IPS-15b (cell line): Measurements from ENCODE around the gene SERTAD2.

ENCODE experiments used
- H3K27me3 ChIP-seq: one replicate; pipeline ENCODE4 v1.6.1; 2013; ENCODE audit warnings: low read length; ENCODE audit not compliant: control insufficient read depth, insufficient read depth
- H3K36me3 ChIP-seq: one replicate; pipeline ENCODE4 v1.6.1; 2013; ENCODE audit warnings: low read length; ENCODE audit not compliant: control insufficient read depth, insufficient read depth
- H3K4me1 ChIP-seq: one replicate; pipeline ENCODE4 v1.6.1; 2013; ENCODE audit warnings: mild to moderate bottlenecking, low read length; ENCODE audit not compliant: control insufficient read depth, insufficient read depth
- H3K4me3 ChIP-seq: one replicate; pipeline ENCODE4 v1.5.1; 2013; ENCODE audit warnings: low read depth, low read length
- H3K9ac ChIP-seq: one replicate; pipeline ENCODE4 v1.6.1; 2013; ENCODE audit warnings: low read depth, mild to moderate bottlenecking, low read length
- H3K9me3 ChIP-seq: one replicate; pipeline ENCODE4 v1.6.1; 2013; ENCODE audit warnings: mild to moderate bottlenecking, low read length; ENCODE audit not compliant: control insufficient read depth, insufficient read depth

The SERTAD2 gene

GRCh38 chr2:64623242-64623850 is 30.4 kb downstream of the SERTAD2 start:
- no peak overlapping the region for H3K9ac ChIP-seq
- H3K36me3 ChIP-seq: no peaks in the 10 kb centered on the region
- H3K4me1 ChIP-seq: peaks cover 21% of the 10 kb centered on the region
- H3K27me3 ChIP-seq: no peaks in the 10 kb centered on the region
- no peak overlapping the region for H3K4me3 ChIP-seq
- no peaks in the 10 kb centered on the region for H3K9me3 ChIP-seq

DNA sequence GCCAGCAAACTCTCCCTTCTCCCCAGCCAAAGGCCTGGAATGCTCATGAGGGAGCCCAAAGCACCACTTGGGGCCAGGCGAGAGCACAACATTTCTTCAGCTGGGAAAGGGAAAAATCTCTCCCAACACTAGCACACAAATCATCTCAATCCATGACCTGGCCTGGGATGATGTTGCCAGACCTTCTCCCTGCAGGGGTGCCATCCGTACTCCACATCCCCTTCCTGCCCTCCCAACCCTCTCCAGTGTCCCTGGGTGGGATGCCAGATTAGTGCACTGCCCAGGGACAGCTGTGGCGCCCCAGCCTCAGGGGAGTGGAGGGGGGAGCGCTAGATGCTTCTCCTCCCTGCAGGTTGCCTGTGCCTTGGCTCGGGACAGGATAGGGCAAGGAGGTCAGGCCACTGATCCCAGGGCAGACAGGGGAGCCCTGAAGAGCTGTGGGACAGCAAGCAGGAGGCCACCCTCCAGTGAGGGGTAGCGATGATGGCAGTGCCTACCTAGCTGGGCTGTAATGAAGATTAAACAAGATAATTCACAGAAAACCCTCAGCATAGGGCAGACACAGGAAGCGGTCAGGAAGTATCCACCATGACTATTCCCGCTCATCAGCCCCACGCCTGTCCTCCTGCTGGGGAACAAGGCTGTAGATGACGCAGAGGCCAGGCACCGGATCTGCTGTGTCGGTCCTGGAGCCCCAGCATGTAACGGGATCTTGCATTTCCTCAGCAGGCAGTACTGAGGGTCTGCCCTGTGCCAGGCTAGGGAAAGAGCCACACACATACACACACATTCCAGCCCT is 31.1 kb downstream of the SERTAD2 start:
- Histone ChIP-seq H3K9me3 (no peaks in the 10 kb centered on the region), H3K27me3 (no peaks in the 10 kb centered on the region), H3K9ac (no peak overlapping the region), H3K36me3 (no peaks in the 10 kb centered on the region), H3K4me3 (no peak overlapping the region), H3K4me1 (peaks cover 21% of the 10 kb centered on the region)

DNA sequence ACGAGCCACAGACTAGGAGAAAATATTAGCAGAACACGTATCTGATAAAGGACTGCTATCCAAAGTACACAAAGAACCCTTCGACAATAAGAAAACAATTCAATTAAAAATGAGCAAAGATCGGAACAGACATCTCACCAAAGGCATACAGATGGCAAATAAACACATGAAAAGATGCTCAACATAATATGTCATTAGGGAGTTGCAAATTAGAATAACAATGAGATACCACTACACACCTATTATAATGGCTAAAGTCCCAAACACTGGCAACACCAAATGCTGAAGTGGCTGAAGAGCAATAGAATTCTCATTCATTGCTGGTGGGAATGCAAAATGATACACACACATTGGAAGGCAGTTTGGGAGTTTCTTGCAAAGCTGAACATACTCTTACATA is 33.1 kb downstream of the SERTAD2 start:
- H3K27me3 ChIP-seq: no peaks in the 10 kb centered on the region
- no peaks in the 10 kb centered on the region for H3K9me3 ChIP-seq
- no peak overlapping the region for H3K4me3 ChIP-seq
- H3K9ac ChIP-seq: no peak overlapping the region
- no peaks in the 10 kb centered on the region for H3K36me3 ChIP-seq
- H3K4me1 ChIP-seq: peaks cover 21% of the 10 kb centered on the region

DNA sequence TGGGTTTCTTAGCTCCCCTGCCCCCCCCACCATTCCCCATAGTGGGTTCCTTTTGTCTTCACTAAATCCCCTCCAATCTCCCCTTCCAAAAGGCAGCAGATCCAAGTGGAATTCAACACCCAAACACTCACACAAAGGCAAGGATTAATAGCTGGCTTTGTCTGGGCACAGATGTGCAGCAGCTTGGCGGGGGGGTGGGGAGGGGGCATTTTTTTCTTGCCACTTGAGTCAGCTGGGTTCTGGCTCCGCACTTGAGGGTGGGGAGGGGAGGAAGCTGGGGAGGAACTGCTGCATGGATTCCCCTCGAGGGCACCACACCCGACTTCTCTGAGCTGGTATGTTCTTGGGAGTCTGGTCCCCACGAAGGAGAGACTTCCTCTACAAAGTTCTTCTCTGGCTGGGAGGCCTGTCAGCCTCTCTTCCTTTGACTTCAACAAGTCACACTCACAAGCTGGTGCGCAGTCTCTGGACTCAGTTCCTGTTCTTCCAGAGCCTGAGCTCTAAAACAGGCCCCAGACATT is 36.0 kb downstream of the SERTAD2 start:
- H3K4me3 ChIP-seq: no peak overlapping the region
- no peak overlapping the region for H3K9ac ChIP-seq
- H3K27me3 ChIP-seq: no peaks in the 10 kb centered on the region
- no peaks in the 10 kb centered on the region for H3K36me3 ChIP-seq
- H3K9me3 ChIP-seq: no peaks in the 10 kb centered on the region
- H3K4me1 ChIP-seq: peaks cover 20% of the 10 kb centered on the region

DNA sequence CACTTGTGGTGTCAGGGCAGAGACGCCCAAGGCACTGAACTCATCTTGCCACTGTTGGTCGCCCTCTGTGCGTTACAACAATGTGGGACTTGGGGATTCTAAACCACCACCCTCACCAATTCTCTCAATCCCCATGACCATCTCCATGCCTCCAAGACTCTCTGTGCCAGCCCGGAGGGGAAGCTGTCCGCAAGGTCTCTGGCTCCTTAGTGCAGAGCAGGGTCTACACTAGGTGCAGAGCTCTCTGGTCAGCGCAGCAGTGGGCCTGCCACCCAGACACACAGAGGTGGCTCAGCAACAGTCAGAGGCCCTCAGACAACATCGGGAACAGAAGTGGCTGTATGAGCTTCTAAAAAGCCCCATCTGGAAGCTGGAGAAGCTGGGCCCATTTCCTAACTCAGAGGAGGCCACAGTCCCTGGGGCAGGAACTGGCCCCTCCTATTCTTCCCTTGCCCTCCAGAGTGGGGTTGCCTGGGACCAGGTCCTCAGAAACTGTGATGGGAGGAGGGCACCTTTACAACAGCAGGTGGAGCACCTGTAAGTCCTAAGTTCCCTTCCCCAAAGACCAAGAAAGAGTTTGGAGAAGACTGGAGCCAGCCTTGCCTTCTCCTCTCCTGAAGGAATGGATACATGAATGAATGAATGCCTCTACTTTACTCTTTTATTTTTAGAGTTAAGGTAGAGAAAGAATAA is 37.7 kb downstream of the SERTAD2 start:
- Histone ChIP-seq H3K4me1 (peaks cover 15% of the 10 kb centered on the region), H3K4me3 (no peak overlapping the region), H3K27me3 (peaks cover 2% of the 10 kb centered on the region), H3K9me3 (no peaks in the 10 kb centered on the region), H3K36me3 (no peaks in the 10 kb centered on the region), H3K9ac (no peak overlapping the region)

- Histone ChIP-seq H3K9me3 (no peaks in the 10 kb centered on the region), H3K36me3 (no peaks in the 10 kb centered on the region), H3K4me1 (peaks cover 7% of the 10 kb centered on the region), H3K9ac (no peak overlapping the region), H3K27me3 (peaks cover 7% of the 10 kb centered on the region), H3K4me3 (no peak overlapping the region)
Observed at GRCh38 chr2:64615192-64615763, 38.4 kb downstream of the SERTAD2 start.

- no peaks in the 10 kb centered on the region for H3K36me3 ChIP-seq
- peaks cover 7% of the 10 kb centered on the region for H3K4me1 ChIP-seq
- H3K9me3 ChIP-seq: no peaks in the 10 kb centered on the region
- no peak overlapping the region for H3K4me3 ChIP-seq
- no peak overlapping the region for H3K9ac ChIP-seq
- H3K27me3 ChIP-seq: peaks cover 19% of the 10 kb centered on the region
Observed at GRCh38 chr2:64613276-64613675, 40.4 kb downstream of the SERTAD2 start.

DNA sequence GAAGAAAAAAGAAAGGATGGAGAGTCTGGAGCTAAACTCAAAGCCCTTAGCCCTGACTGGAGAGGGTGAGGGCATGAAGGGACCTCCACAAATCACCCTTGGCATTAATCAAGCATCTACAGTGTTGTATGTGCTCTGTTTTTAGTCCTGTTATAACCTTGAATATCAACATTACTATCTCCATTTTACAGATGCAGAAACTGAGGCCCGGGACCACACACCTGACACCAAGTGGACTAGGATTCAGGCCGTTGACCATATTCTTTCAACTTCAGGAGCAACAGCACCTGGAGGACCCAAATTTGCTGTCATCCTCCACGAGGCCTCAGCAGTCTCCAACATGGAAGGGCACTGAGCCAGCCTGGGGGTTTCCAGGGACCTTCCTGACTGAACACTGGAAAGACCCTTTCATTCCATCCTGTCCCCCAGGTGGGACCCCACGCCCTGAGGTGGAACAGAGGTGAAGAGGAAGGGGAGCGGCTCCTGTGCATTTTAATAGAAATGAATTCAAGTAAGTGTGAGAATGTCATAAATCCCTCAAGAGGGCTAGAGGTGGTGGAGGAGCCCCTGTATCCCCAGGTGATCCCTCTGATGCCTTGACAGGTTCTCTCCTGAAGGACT is 41.0 kb downstream of the SERTAD2 start:
- H3K36me3 ChIP-seq: no peaks in the 10 kb centered on the region
- H3K4me1 ChIP-seq: peaks cover 7% of the 10 kb centered on the region
- H3K27me3 ChIP-seq: peaks cover 22% of the 10 kb centered on the region
- H3K9ac ChIP-seq: no peak overlapping the region
- no peak overlapping the region for H3K4me3 ChIP-seq
- no peaks in the 10 kb centered on the region for H3K9me3 ChIP-seq

GRCh38 chr2:64610316-64610855 is 43.3 kb downstream of the SERTAD2 start:
- Histone ChIP-seq H3K9me3 (no peaks in the 10 kb centered on the region), H3K4me1 (peaks cover 9% of the 10 kb centered on the region), H3K9ac (no peak overlapping the region), H3K27me3 (peaks cover 22% of the 10 kb centered on the region), H3K4me3 (no peak overlapping the region), H3K36me3 (no peaks in the 10 kb centered on the region)

GRCh38 chr2:64609942-64610281 is 43.8 kb downstream of the SERTAD2 start:
- H3K4me1 ChIP-seq: peaks cover 9% of the 10 kb centered on the region
- no peaks in the 10 kb centered on the region for H3K36me3 ChIP-seq
- peaks cover 22% of the 10 kb centered on the region for H3K27me3 ChIP-seq
- H3K4me3 ChIP-seq: peak overlapping the region; percentile 75
- no peaks in the 10 kb centered on the region for H3K9me3 ChIP-seq
- H3K9ac ChIP-seq: no peak overlapping the region
